ENCODE data around the gene ZNF75A. TPM values are rescaled to one million over a fixed set of nuclear protein-coding genes. Genes with fewer than 3 reads are reported as not detected.

Gene ZNF75A
- total and polyA plus RNA-seq, 9 of the 15 experiments (the other 6 are each of a cell fraction or from before 2014, with no cell fraction given), result 7.2 to 24.5 (median 17.1) TPM

DNA sequence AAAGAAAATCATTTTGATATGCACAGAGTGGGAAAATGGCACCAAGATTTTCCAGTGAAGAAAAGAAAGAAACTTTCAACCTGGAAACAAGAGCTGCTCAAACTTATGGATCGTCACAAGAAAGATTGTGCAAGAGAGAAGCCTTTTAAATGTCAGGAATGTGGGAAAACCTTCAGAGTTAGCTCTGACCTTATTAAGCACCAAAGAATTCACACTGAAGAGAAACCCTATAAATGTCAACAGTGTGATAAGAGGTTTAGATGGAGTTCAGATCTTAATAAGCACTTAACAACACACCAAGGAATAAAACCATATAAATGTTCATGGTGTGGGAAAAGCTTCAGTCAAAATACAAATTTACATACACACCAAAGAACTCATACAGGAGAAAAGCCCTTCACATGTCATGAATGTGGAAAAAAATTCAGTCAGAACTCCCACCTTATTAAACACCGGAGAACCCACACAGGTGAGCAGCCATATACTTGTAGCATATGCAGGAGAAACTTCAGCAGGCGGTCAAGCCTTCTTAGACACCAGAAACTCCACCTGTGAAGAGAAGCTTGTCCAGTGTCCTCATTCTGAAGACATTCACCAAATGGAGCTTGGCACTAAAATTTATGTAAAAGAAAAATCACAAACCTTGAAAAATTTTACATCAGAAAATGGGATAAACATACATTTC lies 12.2 kb downstream of the ZNF75A start (continued):
- TF ChIP-seq, protein P1, sequence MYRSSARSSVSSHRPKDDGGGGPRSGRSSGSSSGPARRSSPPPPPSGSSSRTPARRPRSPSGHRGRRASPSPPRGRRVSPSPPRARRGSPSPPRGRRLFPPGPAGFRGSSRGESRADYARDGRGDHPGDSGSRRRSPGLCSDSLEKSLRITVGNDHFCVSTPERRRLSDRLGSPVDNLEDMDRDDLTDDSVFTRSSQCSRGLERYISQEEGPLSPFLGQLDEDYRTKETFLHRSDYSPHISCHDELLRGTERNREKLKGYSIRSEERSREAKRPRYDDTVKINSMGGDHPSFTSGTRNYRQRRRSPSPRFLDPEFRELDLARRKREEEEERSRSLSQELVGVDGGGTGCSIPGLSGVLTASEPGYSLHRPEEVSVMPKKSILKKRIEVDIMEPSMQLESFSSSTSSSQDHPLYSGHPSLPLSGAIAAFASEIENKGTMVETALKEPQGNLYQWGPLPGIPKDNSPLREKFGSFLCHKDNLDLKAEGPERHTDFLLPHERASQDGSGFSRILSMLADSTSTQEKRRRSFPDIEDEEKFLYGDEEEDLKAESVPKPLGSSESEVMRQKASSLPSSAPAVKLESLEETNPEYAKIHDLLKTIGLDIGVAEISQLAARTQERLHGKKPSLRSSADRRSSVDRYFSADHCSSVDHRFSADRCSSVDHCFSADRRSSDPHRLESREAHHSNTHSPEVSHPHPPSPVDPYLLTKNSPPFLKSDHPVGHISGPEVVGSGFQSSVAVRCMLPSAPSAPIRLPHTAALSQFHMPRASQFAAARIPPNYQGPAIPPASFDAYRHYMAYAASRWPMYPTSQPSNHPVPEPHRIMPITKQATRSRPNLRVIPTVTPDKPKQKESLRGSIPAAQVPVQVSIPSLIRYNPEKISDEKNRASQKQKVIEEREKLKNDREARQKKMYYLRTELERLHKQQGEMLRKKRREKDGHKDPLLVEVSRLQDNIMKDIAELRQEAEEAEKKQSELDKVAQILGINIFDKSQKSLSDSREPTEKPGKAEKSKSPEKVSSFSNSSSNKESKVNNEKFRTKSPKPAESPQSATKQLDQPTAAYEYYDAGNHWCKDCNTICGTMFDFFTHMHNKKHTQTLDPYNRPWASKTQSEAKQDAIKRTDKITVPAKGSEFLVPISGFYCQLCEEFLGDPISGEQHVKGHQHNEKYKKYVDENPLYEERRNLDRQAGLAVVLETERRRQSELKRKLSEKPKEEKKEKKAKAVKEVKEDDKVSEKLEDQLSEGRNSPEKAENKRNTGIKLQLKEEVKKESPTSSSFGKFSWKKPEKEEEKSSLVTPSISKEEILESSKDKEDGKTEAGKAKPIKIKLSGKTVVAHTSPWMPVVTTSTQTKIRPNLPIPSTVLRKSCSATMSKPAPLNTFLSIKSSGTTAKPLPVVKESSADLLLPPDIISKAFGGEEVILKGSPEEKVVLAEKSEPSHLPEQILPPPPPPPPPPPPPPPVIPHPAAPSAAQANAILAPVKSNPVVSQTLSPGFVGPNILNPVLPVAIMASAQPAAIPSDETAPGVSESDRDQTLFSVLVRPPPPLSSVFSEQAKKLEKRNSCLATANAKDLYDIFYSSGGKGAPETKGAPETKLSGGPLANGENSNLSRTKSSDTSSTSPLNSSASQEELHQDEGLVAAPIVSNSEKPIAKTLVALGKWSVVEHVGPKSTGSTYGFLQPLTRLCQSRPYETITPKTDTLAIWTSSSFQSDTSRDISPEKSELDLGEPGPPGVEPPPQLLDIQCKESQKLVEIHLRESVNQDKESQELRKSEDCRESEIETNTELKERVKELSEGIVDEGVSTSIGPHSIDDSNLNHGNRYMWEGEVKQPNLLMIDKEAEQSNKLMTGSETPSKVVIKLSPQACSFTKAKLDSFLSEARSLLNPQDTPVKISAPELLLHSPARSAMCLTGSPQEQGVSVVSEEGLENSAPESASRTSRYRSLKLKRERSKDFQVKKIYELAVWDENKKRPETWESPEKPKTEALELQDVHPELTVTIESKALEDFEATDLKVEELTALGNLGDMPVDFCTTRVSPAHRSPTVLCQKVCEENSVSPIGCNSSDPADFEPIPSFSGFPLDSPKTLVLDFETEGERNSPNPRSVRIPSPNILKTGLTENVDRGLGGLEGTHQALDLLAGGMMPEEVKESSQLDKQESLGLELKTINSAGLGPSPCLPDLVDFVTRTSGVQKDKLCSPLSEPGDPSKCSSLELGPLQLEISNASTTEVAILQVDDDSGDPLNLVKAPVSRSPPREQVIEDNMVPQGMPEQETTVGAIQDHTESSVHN (IDR thresholded peaks at IDR 0.05; ENCODE audit: borderline replicate concordance in 1 of 2, low read depth in 1 of 2), result no peak; a peak in 2 of 4 replicates
- TF ChIP-seq BRD9 (IDR thresholded peaks at IDR 0.05; ENCODE audit: low read depth, partially characterized antibody) (no peak), ADNP (tag; IDR thresholded peaks at IDR 0.05) (0 out of 2 replicates have a peak, but pooled peaks have one; percentile 40), SOX6 (IDR thresholded peaks at IDR 0.05) (peak; percentile 69), POU5F1 (IDR thresholded peaks at IDR 0.05; ENCODE audit: borderline replicate concordance, low read depth, low read length, partially characterized antibody) (no peak), ZFX (CRISPR knock-in tag; IDR thresholded peaks at IDR 0.05) (no peak), CEBPB (tag; IDR thresholded peaks at IDR 0.05) (peak; percentile 72), HNRNPK (IDR thresholded peaks at IDR 0.05; ENCODE audit: low read depth, low read length, poor library complexity, severe bottlenecking) (no peak), POLR2G (IDR thresholded peaks at IDR 0.05; ENCODE audit: low read depth, low read length) (no peak), MCM3 (IDR thresholded peaks at IDR 0.05) (no peak), ATF7 (IDR thresholded peaks at IDR 0.05) (no peak), NFE2 (IDR thresholded peaks at IDR 0.05; ENCODE audit: low read depth) (no peak), GATAD2A (IDR thresholded peaks at IDR 0.05) (no peak), SMARCA5 (IDR thresholded peaks at IDR 0.05) (peak; percentile 64; the same call in 1 of the 2 replicates), SNIP1 (IDR thresholded peaks at IDR 0.05; ENCODE audit: low read depth) (no peak), GTF2A2 (tag; IDR thresholded peaks at IDR 0.05) (no peak; the same call in 1 of the 2 replicates), MTA1 (IDR thresholded peaks at IDR 0.05; ENCODE audit: borderline replicate concordance) (peak; percentile 67; the same call in 1 of the 2 replicates)
- TF ChIP-seq, protein P2, sequence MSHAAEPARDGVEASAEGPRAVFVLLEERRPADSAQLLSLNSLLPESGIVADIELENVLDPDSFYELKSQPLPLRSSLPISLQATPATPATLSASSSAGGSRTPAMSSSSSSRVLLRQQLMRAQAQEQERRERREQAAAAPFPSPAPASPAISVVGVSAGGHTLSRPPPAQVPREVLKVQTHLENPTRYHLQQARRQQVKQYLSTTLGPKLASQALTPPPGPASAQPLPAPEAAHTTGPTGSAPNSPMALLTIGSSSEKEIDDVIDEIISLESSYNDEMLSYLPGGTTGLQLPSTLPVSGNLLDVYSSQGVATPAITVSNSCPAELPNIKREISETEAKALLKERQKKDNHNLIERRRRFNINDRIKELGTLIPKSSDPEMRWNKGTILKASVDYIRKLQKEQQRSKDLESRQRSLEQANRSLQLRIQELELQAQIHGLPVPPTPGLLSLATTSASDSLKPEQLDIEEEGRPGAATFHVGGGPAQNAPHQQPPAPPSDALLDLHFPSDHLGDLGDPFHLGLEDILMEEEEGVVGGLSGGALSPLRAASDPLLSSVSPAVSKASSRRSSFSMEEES (CRISPR knock-in tag; IDR thresholded peaks at IDR 0.05), result no peak
- TF ChIP-seq, protein P3, sequence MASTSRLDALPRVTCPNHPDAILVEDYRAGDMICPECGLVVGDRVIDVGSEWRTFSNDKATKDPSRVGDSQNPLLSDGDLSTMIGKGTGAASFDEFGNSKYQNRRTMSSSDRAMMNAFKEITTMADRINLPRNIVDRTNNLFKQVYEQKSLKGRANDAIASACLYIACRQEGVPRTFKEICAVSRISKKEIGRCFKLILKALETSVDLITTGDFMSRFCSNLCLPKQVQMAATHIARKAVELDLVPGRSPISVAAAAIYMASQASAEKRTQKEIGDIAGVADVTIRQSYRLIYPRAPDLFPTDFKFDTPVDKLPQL (IDR thresholded peaks at IDR 0.05; ENCODE audit: extremely low read depth, insufficient read length), result no peak
